ENCODE results near the gene MRPS18A. TPM values are rescaled to one million over a fixed set of nuclear protein-coding genes. Genes with fewer than 3 reads are reported as not detected.

The MRPS18A gene
- total RNA-seq, 2 experiments from 2014 or later: 45.4 to 52.9 TPM

DNA sequence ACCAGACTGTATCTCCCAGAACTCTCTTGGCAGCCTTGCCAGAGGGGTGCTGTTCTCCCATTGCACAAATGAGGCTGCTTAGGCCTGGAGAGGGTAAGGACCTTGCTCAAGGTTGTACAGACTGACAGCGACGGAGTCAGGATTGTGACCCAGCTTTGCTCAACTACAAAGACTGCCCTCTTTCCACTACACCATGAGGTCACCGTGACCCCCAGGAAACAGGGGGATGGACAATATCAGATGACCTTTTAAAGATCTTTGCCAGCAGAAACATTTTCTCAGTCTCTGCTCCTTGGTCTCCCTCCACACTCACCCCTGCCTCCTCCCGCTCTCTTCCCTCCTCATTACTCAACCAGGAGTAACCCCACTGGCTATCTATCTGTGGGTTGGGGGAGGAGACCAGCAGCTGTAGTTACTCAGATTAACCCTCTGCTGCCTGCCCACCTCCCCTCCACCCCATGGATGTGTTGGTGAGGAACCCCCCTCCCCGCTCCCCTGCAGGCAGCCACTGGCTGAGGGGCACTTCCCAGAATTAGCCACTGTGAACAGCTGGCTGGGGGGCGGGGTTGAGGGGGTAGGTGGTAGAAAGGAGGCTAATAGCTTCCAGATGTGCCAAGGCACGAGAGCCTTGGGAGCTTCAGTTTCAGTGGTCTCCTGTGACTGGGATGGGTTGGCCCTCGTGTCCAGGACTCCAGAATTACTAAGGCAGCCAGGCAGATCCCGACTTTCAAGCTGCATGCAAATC lies 26.9 kb upstream of the MRPS18A start:
- ChIA-PET CTCF (interaction anchor here (0.6 to 1.5 kb wide), 4 partner anchors 10 to 361 kb away, joined by 3 to 9 read pairs (median 4); no protein-coding TSS in a partner anchor), POLR2A (interaction anchor here (0.8 to 1.5 kb wide), 2 partner anchors 10 to 26 kb away, joined by 3 to 6 read pairs; partner anchors contain the start of gene MRPS18A)
- no peaks in the 10 kb centered on the region for H3K36me3 Mint-ChIP-seq (ENCODE audit: low read depth)
- no peaks in the 10 kb centered on the region for H3K9me3 Mint-ChIP-seq
- intact Hi-C loops (cut with micrococcal nuclease): no loop called here
- ATAC-seq (no peak), DNase-seq (no peak)
- H3K27me3 Mint-ChIP-seq: peaks cover 9% of the 10 kb centered on the region
- TF ChIP-seq, protein P1, sequence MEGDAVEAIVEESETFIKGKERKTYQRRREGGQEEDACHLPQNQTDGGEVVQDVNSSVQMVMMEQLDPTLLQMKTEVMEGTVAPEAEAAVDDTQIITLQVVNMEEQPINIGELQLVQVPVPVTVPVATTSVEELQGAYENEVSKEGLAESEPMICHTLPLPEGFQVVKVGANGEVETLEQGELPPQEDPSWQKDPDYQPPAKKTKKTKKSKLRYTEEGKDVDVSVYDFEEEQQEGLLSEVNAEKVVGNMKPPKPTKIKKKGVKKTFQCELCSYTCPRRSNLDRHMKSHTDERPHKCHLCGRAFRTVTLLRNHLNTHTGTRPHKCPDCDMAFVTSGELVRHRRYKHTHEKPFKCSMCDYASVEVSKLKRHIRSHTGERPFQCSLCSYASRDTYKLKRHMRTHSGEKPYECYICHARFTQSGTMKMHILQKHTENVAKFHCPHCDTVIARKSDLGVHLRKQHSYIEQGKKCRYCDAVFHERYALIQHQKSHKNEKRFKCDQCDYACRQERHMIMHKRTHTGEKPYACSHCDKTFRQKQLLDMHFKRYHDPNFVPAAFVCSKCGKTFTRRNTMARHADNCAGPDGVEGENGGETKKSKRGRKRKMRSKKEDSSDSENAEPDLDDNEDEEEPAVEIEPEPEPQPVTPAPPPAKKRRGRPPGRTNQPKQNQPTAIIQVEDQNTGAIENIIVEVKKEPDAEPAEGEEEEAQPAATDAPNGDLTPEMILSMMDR (IDR thresholded peaks at IDR 0.05): no peak
- H3K27ac Mint-ChIP-seq: no peak overlapping the region
- H3K4me3 Mint-ChIP-seq: no peak overlapping the region
- H3K4me1 Mint-ChIP-seq (ENCODE audit: low read depth): peaks cover 5% of the 10 kb centered on the region

DNA sequence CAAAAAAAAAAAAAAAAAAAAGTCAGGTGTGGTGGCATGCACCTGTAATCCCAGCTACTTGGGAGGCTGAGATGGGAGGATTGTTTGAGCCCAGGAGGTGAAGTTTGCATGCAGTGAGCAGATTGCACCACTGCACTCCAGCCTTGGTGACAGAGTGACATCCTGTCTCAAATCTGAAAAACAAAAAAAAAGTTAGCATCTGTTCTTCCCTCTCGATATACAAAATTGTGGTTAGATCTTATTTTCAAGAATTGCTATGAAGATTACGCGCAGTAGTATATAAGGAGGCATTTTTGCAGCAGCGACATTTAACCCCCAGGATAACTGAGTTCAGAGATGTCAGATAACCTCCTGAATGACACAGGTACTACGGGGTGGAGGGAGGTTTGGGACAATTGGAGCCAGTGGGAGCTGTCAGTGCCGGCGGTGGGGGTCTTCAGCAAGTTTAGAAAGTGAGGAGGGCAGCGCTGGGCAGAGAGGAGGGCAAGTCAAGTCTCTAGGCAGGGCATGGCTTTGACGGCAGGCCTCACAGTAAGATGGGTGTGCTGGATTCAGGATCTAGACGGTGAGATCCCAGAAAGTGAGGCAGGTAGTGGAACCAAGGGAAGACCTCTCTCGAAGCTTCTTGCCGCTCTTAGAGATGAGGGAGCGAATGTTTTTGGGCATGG lies 26.2 kb upstream of the MRPS18A start:
- intact Hi-C loops (cut with micrococcal nuclease): no loop called here
- TF ChIP-seq, protein P1 (IDR thresholded peaks at IDR 0.05): no peak
- no peak for DNase-seq
- H3K36me3 Mint-ChIP-seq (ENCODE audit: low read depth): no peaks in the 10 kb centered on the region
- no peak for ATAC-seq
- H3K27me3 Mint-ChIP-seq: peaks cover 9% of the 10 kb centered on the region
- ChIA-PET CTCF (interaction anchor here (0.6 to 1.5 kb wide), 3 partner anchors 46 to 361 kb away, joined by 3 to 5 read pairs (median 3); no protein-coding TSS in a partner anchor), POLR2A (interaction anchor here (1.5 kb wide), 1 partner anchor 26 kb away, joined by 6 read pairs; the partner anchor contains the start of gene MRPS18A)
- peaks cover 12% of the 10 kb centered on the region for H3K4me1 Mint-ChIP-seq (ENCODE audit: low read depth)
- no peak overlapping the region for H3K27ac Mint-ChIP-seq
- H3K4me3 Mint-ChIP-seq: no peak overlapping the region
- H3K9me3 Mint-ChIP-seq: no peaks in the 10 kb centered on the region

GRCh38 chr6:43712579-43712978 lies 25.0 kb upstream of the MRPS18A start:
- no peak overlapping the region for H3K4me3 Mint-ChIP-seq
- no peaks in the 10 kb centered on the region for H3K9me3 Mint-ChIP-seq
- ChIA-PET CTCF (interaction anchor here (0.9 kb wide), 1 partner anchor 12 kb away, joined by 3 read pairs; no protein-coding TSS in a partner anchor), POLR2A (no interaction called here)
- no peaks in the 10 kb centered on the region for H3K36me3 Mint-ChIP-seq (ENCODE audit: low read depth)
- intact Hi-C loops (cut with micrococcal nuclease): no loop called here
- TF ChIP-seq, protein P1 (IDR thresholded peaks at IDR 0.05): no peak
- H3K4me1 Mint-ChIP-seq (ENCODE audit: low read depth): peaks cover 12% of the 10 kb centered on the region
- DNase-seq: no peak
- no peak for ATAC-seq
- H3K27me3 Mint-ChIP-seq: peaks cover 9% of the 10 kb centered on the region
- no peak overlapping the region for H3K27ac Mint-ChIP-seq

DNA sequence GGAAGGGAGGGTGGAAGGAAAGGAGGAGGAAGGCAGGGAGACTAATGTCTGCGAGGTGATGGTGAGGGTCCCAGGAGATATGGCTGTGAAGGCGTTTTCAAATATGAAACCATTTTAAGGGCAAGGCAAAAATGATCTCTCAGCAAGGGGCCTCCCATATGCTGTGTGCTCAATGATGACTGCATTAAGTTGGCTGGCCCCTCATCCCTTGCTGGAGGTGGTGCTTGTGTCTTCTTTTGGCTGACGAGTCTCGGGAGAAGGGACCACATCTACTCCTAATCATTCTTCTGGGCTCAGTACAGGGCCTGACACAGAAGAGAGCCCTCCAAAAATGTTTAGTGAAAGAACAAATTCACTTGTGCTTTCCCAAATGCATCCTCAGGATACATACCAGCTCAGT lies 23.0 kb upstream of the MRPS18A start:
- Mint-ChIP-seq H3K27me3 (peaks cover 14% of the 10 kb centered on the region), H3K36me3 (ENCODE audit: low read depth) (no peaks in the 10 kb centered on the region), H3K27ac (no peak overlapping the region), H3K4me1 (ENCODE audit: low read depth) (peaks cover 19% of the 10 kb centered on the region), H3K4me3 (no peak overlapping the region), H3K9me3 (no peaks in the 10 kb centered on the region)
- ChIA-PET CTCF (interaction anchor here (1.1 to 2.5 kb wide), 4 partner anchors 14 to 352 kb away, joined by 3 to 8 read pairs (median 4); no protein-coding TSS in a partner anchor), POLR2A (no interaction called here)
- intact Hi-C loops (cut with micrococcal nuclease): no loop called here
- ATAC-seq (no peak), DNase-seq (no peak)
- TF ChIP-seq, protein P1 (IDR thresholded peaks at IDR 0.05): no peak

All from activated CD8-positive, alpha-beta T cell treated with anti-CD3 and anti-CD28 coated beads for 36 hours (primary cell).